Psoas muscle (tissue), 8 donors: ENCODE measurements around the gene NDP. TPM values are rescaled to one million over a fixed set of nuclear protein-coding genes. Genes with fewer than 3 reads are reported as not detected.

Experiments
- ATAC-seq, 4 donors: fragments of 200-7000 bp; cut with Tn5 transposase; one replicate each; pipeline ENCODE4 v1.9.1; 2020; ENCODE audit warnings: moderate library complexity in 3 of 4, mild to moderate bottlenecking in 2 of 4
- DNase-seq, 2 donors: peaks; one replicate each; pipeline ENCODE4 v3.0.0-alpha.2; 2020
- H3K27ac ChIP-seq: fragments of 200-600 bp; one replicate; pipeline ENCODE4 v1.8.0; 2022
- H3K27me3 ChIP-seq, 3 donors: fragments of 200-600 bp in 1 of 3; one replicate each; pipeline versions ENCODE4 v1.6.1 to v1.8.0; 2013 to 2022; ENCODE audit warnings: low read length in 2 of 3, mild to moderate bottlenecking in 2 of 3, moderate library complexity in 1 of 3; ENCODE audit not compliant: insufficient read depth in 3 of 3
- H3K36me3 ChIP-seq, 2 donors: fragments of 200-600 bp in 1 of 2; one replicate each; pipeline versions ENCODE4 v1.6.1 to v1.8.0; 2013 to 2022; ENCODE audit warnings: low read depth in 1 of 2, mild to moderate bottlenecking in 1 of 2, moderate library complexity in 1 of 2; ENCODE audit not compliant: insufficient read depth in 1 of 2
- H3K4me1 ChIP-seq: fragments of 200-600 bp; one replicate; pipeline ENCODE4 v1.8.0; 2022
- H3K4me3 ChIP-seq: fragments of 200-600 bp; one replicate; pipeline ENCODE4 v1.8.0; 2022; ENCODE audit warnings: mild to moderate bottlenecking
- H3K9me3 ChIP-seq: fragments of 200-600 bp; one replicate; pipeline ENCODE4 v1.8.0; 2022
- WGBS, 3 donors: extraction: QIAGEN DNeasy Blood & Tissue Kit; methylation state at CpG; one replicate each; pipeline versions ENCODE4 v1.1.6 to v1.1.7; 2013; 5-methylcytosine and 5-hydroxymethylcytosine counted together
- intact Hi-C, 2 donors: fragments of 100-400 bp; cut with DNase I; formaldehyde crosslinking; loops; one replicate each; pipeline versions ENCODE4 v1.11.0 to v1.14.2; 2022
- polyA plus RNA-seq, 3 donors: library from polyadenylated mRNA; stranded (reverse); fragments of 200-250 nt; gene quantifications; one replicate each; pipeline ENCODE4 v1.2.3, GENCODE V29; 2013
- total RNA-seq, 4 donors: library from RNA; stranded (reverse); fragmentation: NEBNext Ultra II Directional in 2 of 4; extraction: Animal tissue kit (Norgen Biotek cat#: 25700) in 2 of 4; gene quantifications; one replicate each; pipeline versions ENCODE4 v1.2.1 to v1.2.4, GENCODE V29; 2021 to 2023
- TF ChIP-seq, protein P1 (sequence below): fragments of 200-600 bp; IDR thresholded peaks from one replicate; pipeline ENCODE4 v1.8.0; 2022; ENCODE audit warnings: antibody characterized with exemption
- donor health status: healthy with polysubstance abuse.
- donor health status: DM: no; HTN: no; CAD: no; lungs with moderate emphysema.
- donor health status: Bipolar disorder and iron deficiency.
- donor health status: healthy.
- donor health status: DM: yes; HTN: yes; CAD: no.
- donor health status: DM: no; HTN: no; CAD: no.
- donor health status: DM: no; HTN: no; CAD: no.
- donor health status: DM: yes; HTN: yes; CAD: no.

NDP gene
- total and polyA plus RNA-seq, 7 donors = 0.01 to 0.21 TPM; not detected in 5

DNA sequence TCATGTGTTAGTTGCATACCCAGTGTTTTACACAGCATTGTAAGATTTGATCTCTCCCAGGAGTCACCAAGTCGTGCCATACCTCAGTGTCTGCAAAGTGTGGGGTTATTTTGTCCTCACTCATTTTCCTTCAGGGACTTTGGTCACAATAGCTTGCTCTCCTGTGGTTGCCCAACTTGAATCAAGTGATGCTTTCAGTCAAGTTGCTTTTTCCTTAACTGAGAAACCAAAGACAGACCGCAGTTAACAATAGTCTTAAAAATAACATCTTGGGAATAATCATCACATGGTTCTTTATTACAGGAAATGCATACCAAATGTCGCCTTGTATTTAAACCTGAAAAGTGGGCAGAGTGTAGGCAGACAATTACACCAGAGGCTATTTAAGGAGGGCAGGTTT, 44.5 kb upstream of the NDP start:
- TF ChIP-seq, protein P1, sequence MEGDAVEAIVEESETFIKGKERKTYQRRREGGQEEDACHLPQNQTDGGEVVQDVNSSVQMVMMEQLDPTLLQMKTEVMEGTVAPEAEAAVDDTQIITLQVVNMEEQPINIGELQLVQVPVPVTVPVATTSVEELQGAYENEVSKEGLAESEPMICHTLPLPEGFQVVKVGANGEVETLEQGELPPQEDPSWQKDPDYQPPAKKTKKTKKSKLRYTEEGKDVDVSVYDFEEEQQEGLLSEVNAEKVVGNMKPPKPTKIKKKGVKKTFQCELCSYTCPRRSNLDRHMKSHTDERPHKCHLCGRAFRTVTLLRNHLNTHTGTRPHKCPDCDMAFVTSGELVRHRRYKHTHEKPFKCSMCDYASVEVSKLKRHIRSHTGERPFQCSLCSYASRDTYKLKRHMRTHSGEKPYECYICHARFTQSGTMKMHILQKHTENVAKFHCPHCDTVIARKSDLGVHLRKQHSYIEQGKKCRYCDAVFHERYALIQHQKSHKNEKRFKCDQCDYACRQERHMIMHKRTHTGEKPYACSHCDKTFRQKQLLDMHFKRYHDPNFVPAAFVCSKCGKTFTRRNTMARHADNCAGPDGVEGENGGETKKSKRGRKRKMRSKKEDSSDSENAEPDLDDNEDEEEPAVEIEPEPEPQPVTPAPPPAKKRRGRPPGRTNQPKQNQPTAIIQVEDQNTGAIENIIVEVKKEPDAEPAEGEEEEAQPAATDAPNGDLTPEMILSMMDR = no peak
- no peaks in the 10 kb centered on the region for H3K9me3 ChIP-seq
- H3K4me3 ChIP-seq = no peak overlapping the region
- no peak overlapping the region for H3K27ac ChIP-seq
- DNase-seq (no peak), ATAC-seq (no peak)
- no peaks in the 10 kb centered on the region for H3K4me1 ChIP-seq
- intact Hi-C loops = no loop called here
- no peaks in the 10 kb centered on the region for H3K36me3 ChIP-seq
- no peaks in the 10 kb centered on the region for H3K27me3 ChIP-seq
- 46 to 67% (median 59%) methylated on average over 3 of the region's 3 CpGs for WGBS, 3 donors

DNA sequence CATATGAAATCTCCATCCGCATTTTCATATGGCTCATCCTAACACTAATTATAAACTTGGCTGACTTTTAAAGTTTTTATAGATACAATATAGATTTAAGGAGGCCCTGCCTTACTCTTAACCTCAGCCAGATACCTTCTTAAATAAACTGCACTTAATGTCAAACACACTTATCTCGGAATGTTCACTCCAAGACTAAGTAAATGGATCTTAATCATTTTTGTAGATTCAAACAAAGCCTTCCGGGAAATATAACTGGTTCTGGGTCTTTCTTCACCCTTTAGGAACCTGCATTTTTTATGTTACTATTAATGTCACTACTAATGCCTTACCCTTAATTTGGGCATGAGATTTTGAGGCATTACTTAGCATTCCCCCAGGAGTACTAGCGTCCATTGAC, 43.7 kb upstream of the NDP start:
- DNase-seq (no peak), ATAC-seq (no peak)
- TF ChIP-seq, protein P1 = no peak
- Histone ChIP-seq H3K36me3 (no peaks in the 10 kb centered on the region), H3K4me1 (no peaks in the 10 kb centered on the region), H3K4me3 (no peak overlapping the region), H3K27me3 (no peaks in the 10 kb centered on the region), H3K27ac (no peak overlapping the region), H3K9me3 (no peaks in the 10 kb centered on the region)
- intact Hi-C loops = no loop called here
- 76 to 83% (median 80%) methylated on average over 4 of the region's 4 CpGs for WGBS, 3 donors

DNA sequence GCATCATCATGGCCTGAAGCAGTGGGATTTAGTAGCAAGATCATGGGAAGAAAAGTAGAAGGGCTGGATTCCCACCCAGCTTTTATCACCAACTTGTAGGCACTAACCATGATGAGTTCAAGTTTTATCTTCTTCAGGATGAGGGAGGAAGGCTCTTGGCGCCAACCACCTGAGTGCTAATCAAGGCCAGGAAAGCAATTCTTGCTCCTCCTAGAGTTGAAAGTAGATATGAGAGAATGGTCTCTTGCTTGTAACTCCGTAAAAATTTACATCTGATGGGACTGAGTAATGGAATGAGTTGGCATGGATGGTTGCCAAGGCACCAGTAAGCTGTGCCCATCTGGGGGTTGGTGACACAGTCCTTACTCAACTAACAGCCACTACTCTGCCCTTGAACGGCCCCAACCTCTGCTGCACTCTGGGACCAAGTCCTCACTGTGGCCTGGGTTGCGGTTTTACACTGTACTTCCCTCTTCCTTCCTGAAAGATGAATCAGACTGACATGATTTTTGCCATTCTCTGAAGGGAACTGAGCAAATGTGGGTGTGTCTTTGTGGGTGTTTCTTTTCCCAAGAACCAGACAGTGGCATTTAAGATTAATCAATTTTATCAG, 39.4 kb upstream of the NDP start:
- Histone ChIP-seq H3K27ac (no peak overlapping the region), H3K9me3 (no peaks in the 10 kb centered on the region), H3K36me3 (no peaks in the 10 kb centered on the region), H3K4me3 (no peak overlapping the region), H3K27me3 (peaks cover 0 to 9% (median 0%) of the 10 kb centered on the region in 3 donors), H3K4me1 (no peaks in the 10 kb centered on the region)
- WGBS, 3 donors = 56 to 58% (median 58%) methylated on average over 4 of the region's 4 CpGs
- DNase-seq (peak; percentile 23 to 49), ATAC-seq (peak in 1 of 4 donors; percentile 25)
- intact Hi-C loops = no loop called here
- TF ChIP-seq, protein P1 = no peak

DNA sequence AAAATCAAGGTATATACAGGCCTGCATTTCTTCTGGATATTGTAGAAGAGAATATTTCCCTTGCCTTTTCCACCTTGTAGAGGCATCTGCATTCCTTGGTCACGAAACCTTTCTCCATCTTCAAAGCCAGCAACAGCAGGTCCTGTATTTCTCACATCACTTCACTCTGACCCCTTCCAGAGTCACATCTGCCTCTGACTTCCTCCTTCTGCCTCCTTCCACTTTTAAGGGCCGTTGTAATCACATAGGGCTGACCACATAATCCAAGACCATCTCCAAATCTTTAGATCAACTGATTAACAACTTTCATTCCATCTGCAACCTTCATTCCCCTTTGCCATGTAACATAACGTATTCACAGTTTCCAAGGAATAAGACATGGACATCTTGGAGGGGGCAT, 38.3 kb upstream of the NDP start:
- Histone ChIP-seq H3K4me1 (no peaks in the 10 kb centered on the region), H3K27ac (no peak overlapping the region), H3K36me3 (no peaks in the 10 kb centered on the region), H3K27me3 (peaks cover 0 to 9% (median 0%) of the 10 kb centered on the region in 3 donors), H3K9me3 (no peaks in the 10 kb centered on the region), H3K4me3 (no peak overlapping the region)
- no peak for DNase-seq
- intact Hi-C loops = no loop called here
- no peak for ATAC-seq
- TF ChIP-seq, protein P1 = no peak
- 49 to 84% (median 80%) methylated on average over 3 of the region's 3 CpGs for WGBS, 3 donors

DNA sequence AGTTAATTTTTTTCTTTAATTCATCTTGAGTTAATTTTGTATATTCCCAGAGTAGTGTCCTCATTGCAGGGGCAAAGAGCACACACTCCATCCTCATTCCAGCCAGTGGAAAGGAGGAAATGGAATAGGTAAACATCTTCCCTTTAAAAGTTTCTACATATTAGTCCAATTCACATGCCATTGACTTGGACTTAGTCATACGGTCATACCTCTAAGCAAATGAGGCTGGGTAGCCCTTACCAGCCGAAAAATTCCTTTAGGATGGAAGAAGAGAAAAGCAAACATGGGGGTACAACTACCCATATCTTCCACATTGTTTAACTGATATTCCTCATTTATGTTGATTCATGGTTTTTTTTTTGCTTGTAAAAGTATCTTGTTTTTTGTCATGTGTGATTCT, 37.4 kb upstream of the NDP start:
- TF ChIP-seq, protein P1 = no peak
- H3K4me3 ChIP-seq = no peak overlapping the region
- H3K4me1 ChIP-seq = no peaks in the 10 kb centered on the region
- no peaks in the 10 kb centered on the region for H3K9me3 ChIP-seq
- peaks cover 0 to 9% (median 0%) of the 10 kb centered on the region in 3 donors for H3K27me3 ChIP-seq
- 83 to 88% (median 86%) methylated on average over 2 of the region's 2 CpGs for WGBS, 3 donors
- ATAC-seq = no peak
- no peak overlapping the region for H3K27ac ChIP-seq
- DNase-seq = no peak
- no peaks in the 10 kb centered on the region for H3K36me3 ChIP-seq
- intact Hi-C loops = no loop called here
